Islet of Langerhans (tissue), 1 donor: ENCODE results near the gene KIRREL3.

Experiments
- FAIRE-seq: peaks from one replicate; lab custom pipeline; 2011; peaks lifted over from hg19 to GRCh38; lab: Jason Lieb, UNC

Gene KIRREL3

DNA sequence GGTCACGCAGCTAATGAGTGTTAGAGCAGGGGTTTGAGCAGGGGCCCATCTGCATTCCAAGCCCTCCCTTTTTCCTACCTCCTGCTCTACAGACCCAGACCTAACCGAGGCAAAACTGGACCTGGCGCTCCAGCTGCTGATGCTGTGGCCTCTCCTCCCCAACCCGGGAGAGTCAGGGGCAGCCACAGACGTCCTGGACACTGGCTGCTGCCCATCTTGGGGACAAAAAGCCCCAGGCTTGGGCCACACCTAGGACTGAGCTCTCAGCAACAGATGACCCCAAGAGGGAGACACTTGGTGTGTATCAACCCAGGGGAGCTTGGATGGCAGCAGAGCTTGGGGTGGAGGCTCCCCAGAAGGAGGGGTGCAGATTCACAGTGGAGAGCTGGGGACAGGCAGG lies 472.5 kb downstream of the KIRREL3 start:
- no peak for FAIRE-seq

DNA sequence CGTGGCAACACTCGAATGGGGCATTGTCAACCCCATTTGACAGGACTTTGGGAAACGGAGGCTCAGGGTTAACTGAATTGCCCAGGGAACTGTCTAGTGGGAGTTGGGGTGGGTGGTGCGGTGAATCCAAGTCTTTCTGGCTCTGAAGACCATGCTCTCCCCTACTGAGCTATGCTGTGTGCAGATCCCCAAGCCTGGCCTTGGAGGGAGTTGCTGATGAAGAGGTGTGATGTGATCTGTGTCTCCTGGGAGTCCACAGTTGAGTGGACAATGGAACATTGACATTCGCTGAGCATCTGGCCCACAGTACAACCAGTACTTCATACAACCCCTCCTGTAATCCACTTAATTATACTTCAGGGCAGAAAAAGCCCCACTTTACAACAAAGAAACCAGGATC lies 472.9 kb downstream of the KIRREL3 start:
- no peak for FAIRE-seq

DNA sequence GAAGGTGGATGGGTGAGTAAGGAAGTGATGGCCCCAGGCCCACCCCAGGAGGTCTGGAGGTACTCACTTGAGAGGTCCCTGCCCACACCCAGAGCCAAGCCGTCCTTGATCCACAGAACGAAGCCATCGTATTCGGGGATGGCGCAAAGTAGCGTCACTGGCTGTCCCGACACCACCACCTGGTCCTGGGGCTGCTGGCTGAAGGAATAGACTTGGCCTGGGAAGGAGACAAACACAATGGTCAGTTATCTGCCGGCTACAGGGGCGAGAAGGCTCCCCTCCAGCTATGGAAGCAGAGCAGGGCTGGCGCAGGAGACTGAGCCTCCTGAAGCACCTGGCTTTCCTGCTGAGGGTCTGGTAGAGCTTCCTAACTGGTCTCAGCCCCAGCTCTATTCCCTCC lies 474.1 kb downstream of the KIRREL3 start:
- FAIRE-seq, result no peak

DNA sequence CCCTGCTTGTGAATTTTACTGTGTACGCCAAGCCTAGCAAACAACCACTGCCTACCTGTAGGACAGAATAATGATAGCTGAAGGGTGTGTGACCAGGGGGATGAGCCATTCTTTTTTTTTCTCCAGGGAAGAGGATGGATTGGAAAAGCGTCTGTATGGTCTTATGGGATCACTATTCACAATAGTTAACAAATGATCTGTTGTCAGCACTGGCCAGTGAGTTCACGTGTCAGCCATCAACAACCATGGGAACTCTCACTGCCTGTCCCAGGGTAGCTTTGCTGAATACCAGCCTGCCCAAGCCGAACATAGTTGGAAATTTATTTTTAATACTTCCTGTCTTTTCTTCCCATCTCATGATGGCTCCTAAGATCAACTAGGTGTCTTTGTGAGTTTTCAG lies 474.9 kb downstream of the KIRREL3 start:
- no peak for FAIRE-seq

DNA sequence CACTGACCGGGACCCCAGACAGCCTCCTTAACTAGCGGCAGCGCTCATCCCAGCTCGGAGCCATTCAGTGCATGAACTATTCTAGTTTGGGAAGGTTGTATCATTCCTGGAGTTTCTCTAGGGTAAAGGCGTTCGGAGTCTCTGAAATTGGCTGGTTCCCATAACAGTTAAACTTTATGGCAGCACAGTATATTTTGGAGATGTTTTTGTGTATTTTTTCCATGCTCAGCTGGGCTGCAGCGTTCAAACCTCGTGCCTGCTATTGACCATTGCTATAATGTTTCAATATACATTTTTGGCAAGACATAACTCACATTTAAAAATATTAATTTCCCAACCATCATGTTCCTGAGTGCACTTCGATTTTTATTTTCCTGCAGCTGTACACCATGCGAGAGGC lies 475.4 kb downstream of the KIRREL3 start:
- FAIRE-seq, result no peak

DNA sequence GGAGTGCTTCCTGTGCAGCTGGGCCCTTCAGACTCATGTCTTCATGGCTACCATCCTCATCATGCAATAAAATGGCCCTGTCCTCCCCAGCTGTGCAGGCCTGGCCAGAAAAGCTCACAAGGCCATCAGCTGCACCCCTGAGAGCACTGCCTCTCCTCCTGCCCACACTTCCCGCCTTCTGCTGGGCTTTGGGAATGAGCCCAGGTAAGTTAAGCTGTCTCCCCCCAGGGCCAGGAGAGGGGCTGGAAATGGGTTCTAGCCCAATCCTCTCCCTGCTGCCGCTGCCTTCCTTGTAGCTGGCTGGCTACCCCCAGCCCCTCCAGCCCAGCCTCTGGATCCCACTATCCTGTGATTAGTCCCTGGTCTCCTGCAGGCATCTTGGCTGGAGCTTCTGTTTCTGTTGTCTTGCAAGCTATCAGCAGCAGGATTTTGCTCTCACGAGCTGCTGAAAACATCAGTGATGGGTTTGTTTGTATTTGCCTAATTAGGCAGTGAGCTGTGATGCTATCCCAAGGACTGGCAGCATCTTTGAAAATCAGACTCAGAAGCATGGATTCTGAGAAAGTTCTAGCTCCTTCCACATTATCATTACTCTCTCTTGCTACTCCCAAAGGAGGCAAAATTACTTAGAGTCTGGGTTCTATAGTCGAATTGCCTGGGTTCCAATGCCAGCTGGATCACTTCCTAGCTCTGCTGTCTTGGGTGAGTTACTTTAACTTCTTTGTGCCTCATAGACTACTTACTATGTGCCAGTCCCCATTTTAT lies 476.9 kb downstream of the KIRREL3 start:
- no peak for FAIRE-seq

DNA sequence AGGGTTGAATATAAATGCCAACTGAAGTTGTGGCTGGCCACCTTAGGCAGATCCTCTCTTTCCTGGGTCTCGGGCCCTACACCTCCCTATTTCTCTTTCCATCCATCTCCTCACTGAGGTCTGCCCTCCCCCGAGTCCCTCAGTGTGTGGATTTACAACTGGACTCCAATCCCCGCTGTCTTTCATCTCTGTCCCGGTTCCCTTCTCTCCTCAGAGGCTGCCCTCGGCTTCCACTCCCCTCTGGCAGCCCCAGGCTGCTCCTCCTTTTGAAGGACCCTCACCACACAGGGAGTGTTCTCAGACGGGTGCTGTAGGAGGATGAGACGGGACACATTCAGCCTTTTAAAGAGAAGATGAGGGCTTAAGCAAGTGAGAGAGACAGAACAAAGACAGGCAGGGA lies 478.0 kb downstream of the KIRREL3 start:
- FAIRE-seq, result no peak

DNA sequence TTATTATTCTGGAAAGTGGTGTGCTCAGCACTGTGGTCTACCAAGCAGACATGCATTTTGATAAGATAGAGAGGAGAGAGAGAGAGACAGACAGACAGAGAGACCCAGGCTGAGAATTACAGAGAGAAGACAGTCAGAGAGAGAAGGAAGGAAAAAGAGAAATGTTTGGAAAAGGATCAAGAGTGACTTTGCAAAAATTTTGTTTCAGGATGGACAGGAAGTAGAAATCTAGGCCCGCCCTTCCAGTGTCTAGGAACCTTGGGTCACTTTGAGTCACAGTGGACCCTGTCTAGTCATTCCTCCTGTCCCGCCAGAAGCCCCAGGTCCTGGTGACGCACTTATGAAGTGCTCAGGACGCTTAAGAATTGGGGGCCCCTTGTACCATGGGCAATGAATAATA lies 478.4 kb downstream of the KIRREL3 start:
- no peak for FAIRE-seq

DNA sequence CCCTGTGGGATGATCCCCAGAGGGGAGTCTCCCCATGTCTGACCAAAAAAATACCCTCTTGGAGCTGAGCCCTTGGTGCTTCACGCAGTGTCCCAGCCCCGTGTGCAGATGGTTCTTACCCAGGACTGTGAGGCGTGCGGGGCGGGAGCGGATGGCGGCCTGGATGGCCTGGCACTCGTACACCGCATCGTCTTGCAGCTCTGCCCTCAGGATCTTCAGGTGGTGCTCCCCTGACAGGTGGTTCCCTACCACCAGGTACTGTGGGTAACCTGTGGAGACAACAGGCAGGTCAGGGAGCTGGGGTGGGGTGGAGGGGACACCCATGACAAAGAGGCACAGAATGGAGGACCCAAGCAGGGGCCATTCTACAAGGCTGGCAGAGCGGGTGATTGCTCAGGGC lies 479.4 kb downstream of the KIRREL3 start:
- no peak for FAIRE-seq

DNA sequence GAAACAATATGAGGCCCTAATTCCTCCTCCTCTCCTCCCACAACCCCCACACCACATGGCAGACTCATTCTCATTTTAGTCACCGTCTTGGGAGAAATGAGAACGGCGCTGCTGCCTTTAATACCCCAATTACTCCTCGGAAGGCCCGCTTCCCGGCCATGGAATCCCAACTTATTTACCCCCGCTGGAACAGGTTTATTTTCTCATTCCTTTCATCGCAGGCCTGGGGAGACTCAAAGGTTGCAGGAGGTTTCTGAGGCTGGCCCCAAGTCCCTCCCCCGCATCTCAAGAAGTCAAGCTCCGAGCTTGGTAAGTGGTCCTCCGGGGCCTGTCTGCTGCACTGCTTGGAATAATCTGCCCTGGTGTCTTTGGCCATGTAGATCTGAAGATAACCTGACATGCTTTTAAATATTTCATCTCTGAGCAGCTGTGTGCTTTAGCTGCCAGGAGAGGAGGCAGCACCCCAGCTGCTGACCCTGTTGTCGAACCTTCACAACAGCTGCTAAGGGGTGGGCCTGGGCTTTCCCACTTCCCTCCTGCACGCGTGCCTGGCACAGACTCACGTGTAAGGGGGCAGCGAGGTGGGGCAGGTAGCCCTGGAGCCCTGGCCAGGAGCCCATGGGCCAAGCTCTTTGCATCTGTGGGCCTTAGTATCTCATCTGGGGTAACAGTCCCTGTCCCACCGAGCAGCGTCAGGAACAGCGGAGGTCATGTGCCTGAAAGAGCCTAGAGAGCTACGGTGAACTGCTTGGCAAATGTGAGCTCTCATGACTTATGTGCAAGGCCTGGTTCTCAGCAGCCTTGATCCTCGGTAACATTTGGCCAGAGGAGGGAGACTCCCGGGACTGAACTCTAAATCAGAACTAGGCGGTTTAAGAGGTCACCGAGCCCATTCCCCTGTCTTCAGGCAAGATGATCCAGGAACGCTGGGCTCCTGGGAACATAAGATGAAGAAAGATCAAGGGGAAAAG lies 480.5 kb downstream of the KIRREL3 start:
- FAIRE-seq, result no peak

DNA sequence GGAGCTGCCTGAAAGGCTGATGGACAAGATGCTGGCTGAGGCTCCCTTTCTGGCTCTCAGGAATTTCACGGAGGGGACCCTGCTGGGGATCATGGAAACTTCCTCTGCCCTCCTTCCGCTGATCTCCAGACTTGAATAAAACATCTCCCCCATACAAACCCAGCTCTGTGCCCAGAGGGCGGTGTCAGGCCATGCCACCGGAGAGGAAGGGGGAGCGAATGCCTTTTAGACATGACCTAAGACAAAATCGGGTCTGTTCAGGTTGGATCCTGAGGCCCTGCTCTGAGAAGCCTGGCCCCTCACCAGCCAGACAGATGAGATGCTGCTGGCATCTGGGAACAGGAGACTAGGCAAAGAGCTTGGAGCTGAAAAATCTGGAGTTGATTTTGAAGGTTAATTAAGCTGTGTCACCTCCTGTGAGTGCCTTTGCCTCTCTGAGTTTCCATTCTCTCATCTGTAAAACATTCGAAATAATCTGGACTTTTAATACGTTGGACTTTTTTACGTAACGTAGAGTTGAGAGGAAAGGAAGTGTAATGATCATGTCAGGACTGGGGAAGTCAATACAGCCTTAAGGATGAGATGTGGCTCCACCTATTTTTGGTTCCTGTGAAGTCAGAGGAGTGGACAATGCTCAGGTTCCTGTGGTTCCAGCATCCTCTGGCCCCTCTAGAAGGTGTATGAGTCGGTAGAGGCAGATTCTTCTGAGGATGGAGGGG lies 481.4 kb downstream of the KIRREL3 start:
- no peak for FAIRE-seq

DNA sequence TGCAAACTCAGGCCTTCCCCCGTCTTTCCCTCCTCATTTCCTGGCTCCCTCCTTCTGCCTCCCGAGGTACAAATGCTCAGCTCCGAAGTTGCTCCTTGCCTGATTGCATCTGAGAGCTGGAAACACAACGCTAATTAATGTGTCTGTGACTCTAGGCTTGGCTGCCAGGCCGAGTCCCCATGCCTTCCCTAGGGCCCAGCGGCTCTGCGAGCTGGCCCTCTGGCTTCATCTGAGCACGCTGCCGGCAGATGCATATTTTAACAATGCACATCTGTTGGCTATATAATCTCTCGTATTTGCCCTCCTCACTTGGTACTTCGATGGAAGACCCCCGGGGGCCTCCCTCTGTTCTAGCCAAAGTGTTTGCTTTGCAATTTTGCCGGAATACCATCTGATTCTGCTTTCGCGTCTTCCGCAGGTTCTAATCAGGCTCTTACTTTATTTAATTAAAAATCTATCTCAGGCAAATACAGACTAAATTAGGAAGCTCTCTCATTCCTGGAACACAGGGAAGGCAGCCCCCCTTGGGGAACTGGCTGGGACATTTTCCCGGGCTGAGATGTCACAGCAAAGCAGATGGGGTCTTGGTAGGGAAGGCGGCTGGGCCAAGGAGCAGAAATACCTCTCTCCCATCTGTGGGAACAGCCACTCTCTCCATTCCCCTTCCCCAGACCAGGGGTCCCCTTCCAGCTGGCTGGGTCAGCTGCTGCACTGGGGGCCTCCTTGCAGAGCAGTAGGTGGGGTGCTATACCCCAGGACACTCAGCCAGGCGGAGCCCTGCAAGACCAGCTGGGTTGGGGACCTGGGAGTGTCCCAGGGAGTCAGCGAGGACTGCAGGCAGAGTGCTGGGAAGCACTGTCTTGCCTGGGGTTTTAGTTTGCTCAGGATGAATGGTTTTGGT lies 482.2 kb downstream of the KIRREL3 start:
- no peak for FAIRE-seq

DNA sequence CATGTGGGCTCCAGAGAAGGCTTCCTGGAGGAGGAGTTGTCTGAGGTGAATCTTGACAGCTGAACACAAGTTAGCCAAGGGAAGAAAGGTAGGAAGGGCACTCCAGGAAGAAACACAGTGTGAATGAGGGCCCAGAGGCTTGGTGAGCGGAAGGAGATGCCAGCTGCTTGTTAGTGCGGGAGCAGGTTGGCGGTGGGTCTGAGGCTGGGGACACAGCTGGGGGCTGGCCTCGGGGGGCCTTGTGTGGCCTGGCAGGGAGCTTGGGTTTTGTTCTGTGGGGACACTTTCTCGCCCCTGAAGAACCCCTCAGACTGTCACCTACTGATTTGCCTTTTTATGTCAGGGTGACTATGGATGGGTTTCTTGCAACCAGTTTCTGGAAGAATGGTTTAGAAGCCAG lies 485.1 kb downstream of the KIRREL3 start:
- no peak for FAIRE-seq

DNA sequence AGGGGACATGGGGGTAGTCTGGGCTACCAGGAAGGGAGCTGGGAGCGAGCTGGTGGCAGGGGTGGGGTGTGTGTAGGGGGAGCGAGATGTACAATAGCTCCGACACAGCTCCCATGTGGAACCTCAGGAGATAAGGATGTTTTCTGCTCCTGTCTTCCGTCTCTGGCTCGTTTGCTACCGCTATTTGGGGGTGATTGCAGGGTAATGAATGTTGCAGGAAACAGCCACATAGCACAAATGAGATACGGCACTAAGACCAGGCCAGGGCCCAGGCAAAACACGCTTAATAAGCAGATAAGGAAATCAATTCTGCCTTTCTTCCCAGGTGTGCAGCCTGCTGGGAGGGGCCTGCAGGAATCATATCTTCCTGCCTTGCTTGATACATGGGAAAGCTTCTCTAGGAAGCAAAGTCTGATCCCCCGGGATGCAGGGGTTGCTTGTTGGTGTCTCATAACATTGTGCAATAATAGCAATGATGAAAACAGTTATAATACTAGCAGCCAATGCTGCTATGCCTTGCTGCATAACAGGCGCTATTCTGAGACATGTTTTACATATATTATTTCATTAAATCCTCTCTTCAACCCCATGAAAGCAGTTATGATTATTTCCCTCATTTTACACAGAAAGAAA lies 486.4 kb downstream of the KIRREL3 start:
- no peak for FAIRE-seq

DNA sequence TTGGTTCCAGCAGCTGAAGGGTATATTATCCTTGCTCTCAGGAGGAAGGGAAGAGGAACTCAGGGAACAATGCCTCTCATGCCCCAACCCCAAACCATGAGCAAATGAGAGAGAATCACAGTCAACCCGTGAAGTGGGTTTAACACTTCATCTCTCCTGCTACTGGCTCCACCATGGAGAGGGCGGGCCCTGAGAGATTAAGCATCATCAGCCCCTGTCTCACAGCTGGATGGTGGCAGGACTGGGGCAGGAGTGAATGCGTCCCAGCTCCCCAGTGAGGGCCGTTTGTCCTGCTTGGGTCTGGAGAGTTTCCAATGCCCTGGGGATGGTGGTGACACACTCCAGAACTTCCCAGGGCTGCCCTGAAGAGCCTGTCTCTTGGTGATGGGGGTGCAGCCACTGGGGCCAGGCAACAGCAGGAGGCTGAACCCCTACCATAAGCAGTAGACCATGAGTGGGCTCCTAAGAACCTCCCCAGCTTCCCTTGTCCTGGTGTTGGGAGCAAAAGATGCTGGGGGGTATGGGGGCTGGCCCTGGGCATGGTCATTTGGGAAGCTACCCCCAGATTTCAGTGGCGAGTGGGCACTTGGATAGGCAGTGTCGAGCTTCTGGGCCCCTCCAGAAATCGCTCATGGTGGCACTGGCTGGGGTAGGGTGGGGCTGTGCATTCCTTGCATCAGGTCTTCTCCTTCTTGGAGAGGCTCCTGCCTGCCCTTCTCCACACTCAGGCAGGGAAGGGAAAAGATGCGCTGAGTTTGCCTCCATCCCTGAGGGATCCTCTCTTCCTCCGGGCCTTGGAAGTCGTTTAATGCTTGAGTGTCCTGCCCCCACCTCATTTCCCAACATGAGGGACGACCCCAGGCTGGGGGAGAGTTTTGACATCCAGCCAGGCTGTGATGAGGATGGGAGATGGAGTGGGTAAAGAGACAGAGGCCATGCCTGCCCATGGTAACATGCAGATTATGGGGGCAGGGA lies 487.5 kb downstream of the KIRREL3 start:
- no peak for FAIRE-seq

DNA sequence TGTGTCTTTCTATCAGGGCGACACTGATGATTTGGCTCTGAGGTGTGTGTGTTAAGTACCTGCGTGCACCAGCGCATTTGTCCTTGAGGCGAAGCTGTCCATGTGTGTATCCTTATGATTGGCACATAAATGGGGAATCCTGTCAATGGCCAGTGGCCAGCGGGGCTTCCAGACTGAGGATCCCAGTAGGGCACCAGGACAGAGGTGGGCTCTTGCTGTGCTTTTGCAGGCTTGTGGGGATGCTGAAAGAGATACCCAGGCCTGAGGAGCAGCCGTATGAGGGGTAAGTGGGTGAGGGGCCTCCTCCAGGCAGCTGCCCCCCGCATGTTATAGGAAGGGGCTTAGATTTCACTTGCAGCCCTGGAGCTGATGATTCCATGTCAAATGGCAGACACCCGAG lies 488.3 kb downstream of the KIRREL3 start:
- no peak for FAIRE-seq

DNA sequence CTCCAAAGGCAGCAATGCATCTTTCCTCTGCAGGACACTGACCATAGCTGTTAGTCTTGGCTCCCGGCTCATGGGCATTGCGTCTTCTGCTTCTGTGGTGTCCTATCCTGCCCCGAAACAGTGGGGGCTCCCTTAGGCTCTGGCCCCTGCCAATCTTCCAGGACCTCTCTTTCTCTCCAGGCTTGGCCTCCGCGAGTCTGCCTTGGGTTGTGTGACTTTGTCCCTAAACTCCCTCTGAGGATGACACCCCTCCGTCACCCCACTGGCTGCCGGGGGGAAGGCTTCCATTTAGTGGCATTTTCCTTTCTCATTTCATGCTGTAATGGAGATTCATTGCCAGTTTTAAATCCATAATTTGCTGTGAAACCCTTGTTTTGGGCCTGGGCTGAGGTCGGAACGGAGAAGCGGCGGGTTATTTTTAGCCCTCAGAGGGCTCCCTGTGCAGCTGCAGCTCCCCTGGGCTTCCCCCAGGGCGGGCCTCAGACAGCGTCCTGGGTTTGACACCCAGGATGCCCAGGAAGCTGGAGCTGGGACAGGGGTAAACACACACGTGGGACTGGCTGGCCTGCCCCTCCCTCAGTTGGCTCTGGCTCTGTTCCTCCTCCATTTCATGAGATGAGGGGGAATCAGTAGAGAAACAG lies 489.0 kb downstream of the KIRREL3 start:
- FAIRE-seq, result no peak

DNA sequence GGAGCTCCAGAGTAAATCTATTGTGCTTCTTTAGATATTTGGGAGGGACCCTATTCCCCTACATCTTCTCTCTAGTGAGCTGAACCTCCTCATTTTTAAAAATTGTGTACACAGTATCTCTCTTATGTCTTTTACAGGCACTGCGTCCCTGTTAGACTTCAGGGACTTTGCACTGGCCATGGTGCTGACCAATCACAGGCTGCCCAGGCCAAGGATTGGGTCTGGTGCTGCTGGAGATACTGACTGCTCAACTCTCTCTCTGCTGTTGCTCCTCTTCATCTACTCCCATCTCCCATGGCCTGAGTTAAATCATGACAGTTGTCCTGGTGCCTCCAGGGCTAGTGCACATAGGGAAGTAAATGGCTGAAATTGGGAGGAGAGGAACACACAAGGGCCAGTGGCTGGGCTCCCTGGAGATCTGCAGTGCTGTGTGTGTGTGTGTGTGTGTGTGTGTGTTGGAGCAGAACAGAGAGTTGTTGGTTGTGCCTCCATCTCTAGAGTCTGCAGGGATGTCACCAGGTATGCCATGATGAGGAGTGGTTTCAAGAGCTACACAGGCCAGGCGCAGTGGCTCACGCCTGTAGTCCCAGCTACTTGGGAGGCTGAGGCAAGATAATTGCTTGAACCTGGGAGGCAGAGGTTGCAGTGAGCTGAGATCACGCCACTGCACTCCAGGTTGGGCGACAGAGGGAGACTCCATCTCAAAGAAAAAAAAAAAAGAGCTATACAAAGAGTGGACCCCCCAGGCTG lies 489.8 kb downstream of the KIRREL3 start:
- no peak for FAIRE-seq

DNA sequence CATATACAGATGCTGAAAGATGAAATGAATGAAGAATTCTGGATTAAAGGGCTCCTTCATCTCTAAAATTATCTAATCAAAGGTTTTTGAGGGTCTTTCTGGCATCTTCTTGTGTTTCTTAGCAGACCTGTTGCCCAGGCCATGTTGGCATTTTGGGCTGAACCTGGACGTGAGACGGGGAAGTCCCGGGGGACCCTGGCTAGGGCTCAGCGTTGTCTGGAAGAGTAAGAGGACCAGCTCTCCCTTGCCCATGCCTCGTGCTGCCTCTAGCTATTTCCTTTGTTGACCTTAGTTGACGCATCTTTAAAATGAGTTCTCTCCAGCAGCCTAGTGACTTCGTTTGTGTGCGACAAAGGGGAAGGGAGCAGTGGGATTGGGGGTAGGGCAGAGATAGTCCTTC lies 492.9 kb downstream of the KIRREL3 start:
- no peak for FAIRE-seq
